A549 (cell line): ENCODE data around the gene PCNX4. TPM values are rescaled to one million over a fixed set of nuclear protein-coding genes. Genes with fewer than 3 reads are reported as not detected.

ENCODE experiments used
- ATAC-seq, 2 experiments: fragments of 200-7000 bp in 1 of 2; fragments of >200 bp in 1 of 2; cut with Nextera tagmentation in 1 of 2; cut with Tn5 transposase in 1 of 2; 3 replicates each; pipeline versions ENCODE4 v1.8.0 to v1.9.1; 2018 to 2020; ENCODE audit warnings: mild to moderate bottlenecking in 1 of 2, moderate library complexity in 1 of 2
- CTCF ChIA-PET: fragments of 300-600 bp; sonication (Branson Sonifier 250); formaldehyde crosslinking; extraction: SDS; loops from one replicate; lab custom pipeline; 2021; ENCODE audit warnings: antibody characterized with exemption, inconsistent platforms; lab: Yijun Ruan, JAX
- POLR2A ChIA-PET: fragments of 350-600 bp; formaldehyde crosslinking; extraction: SDS; loops from one replicate; lab custom pipeline; 2021; ENCODE audit warnings: antibody characterized with exemption, inconsistent platforms; lab: Yijun Ruan, JAX
- DNase-seq, 2 experiments: peaks; one replicate each; pipeline versions ENCODE4 v3.0.0 to v3.0.0-alpha.2; 2011 to 2016; ENCODE audit warnings: low read depth in 1 of 2, low spot score in 1 of 2
- FAIRE-seq: peaks from 2 replicates; lab custom pipeline; 2011; peaks lifted over from hg19 to GRCh38; lab: Jason Lieb, UNC
- H3K27ac ChIP-seq, 2 experiments: fragments of >200 bp; sonication (Bioruptor Twin); formaldehyde crosslinking; 3 replicates each; pipeline ENCODE4 v1.5.1; 2016 to 2017
- H3K4me1 ChIP-seq: fragments of >200 bp; sonication (Bioruptor Twin); formaldehyde crosslinking; 3 replicates; pipeline ENCODE4 v1.6.1; 2016
- H3K4me2 ChIP-seq: fragments of >200 bp; sonication (Bioruptor Twin); formaldehyde crosslinking; 3 replicates; pipeline ENCODE4 v1.6.1; 2016
- H3K4me3 ChIP-seq: fragments of >200 bp; sonication (Bioruptor Twin); formaldehyde crosslinking; 3 replicates; pipeline ENCODE4 v1.5.1; 2016
- H3K9me3 ChIP-seq: fragments of >200 bp; sonication (Bioruptor Twin); formaldehyde crosslinking; 3 replicates; pipeline ENCODE4 v1.6.1; 2016
- CBX2 ChIP-seq: fragments of 200-600 bp; sonication (generic); IDR thresholded peaks from 2 replicates; pipeline ENCODE4 v1.6.1; 2016; ENCODE audit warnings: low read depth, mild to moderate bottlenecking, borderline replicate concordance
- CBX8 ChIP-seq: fragments of 200-600 bp; sonication (generic); IDR thresholded peaks from 2 replicates; pipeline ENCODE4 v1.6.1; 2016
- CEBPB ChIP-seq, 2 experiments: fragments of >200 bp in 1 of 2; sonication (Bioruptor Twin) in 1 of 2; formaldehyde crosslinking in 1 of 2; IDR thresholded peaks; 2 replicates each; pipeline ENCODE4 v1.6.1; 2012 to 2016
- CHD4 ChIP-seq: fragments of 200-600 bp; sonication (generic); IDR thresholded peaks from 2 replicates; pipeline ENCODE4 v1.6.1; 2016; ENCODE audit warnings: antibody characterized with exemption, mild to moderate bottlenecking, borderline replicate concordance
- EP300 ChIP-seq, 2 experiments: fragments of >200 bp; sonication (Bioruptor Twin); formaldehyde crosslinking; IDR thresholded peaks; 2 replicates in 1 of 2; 3 replicates in 1 of 2; pipeline ENCODE4 v1.6.1; 2016 to 2017
- HDAC2 ChIP-seq: fragments of 200-600 bp; sonication (generic); IDR thresholded peaks from 2 replicates; pipeline ENCODE4 v1.6.1; 2016
- HOXB13 ChIP-seq: fragments of 250-450 bp; sonication (Bioruptor Pico); IDR thresholded peaks from 2 replicates; pipeline ENCODE4 v1.5.0; 2020; ENCODE audit warnings: low read depth, mild to moderate bottlenecking, moderate library complexity
- JUNB ChIP-seq: fragments of >200 bp; sonication (Bioruptor Twin); formaldehyde crosslinking; IDR thresholded peaks from 2 replicates; pipeline ENCODE4 v1.6.1; 2016
- KDM1A ChIP-seq: fragments of 200-600 bp; sonication (generic); IDR thresholded peaks from 2 replicates; pipeline ENCODE4 v1.6.1; 2016; ENCODE audit warnings: low read depth, mild to moderate bottlenecking
- KDM5A ChIP-seq: fragments of 200-600 bp; sonication (generic); IDR thresholded peaks from 2 replicates; pipeline ENCODE4 v1.6.1; 2016; ENCODE audit warnings: antibody characterized with exemption, mild to moderate bottlenecking
- MAFK ChIP-seq: fragments of 450-650 bp; IDR thresholded peaks from 2 replicates; pipeline ENCODE4 v1.6.1; 2014; ENCODE audit not compliant: partially characterized antibody
- MAZ ChIP-seq: fragments of 150-350 bp; IDR thresholded peaks from 2 replicates; pipeline ENCODE4 v1.6.1; 2014; ENCODE audit warnings: antibody characterized with exemption, low read depth, low read length, borderline replicate concordance
- MYC ChIP-seq: IDR thresholded peaks from 2 replicates; pipeline ENCODE4 v1.6.1; 2012; ENCODE audit warnings: mild to moderate bottlenecking, inconsistent platforms, low read length, improper control_type of control experiment, borderline replicate concordance
- NR3C1 ChIP-seq: fragments of >200 bp; sonication (Bioruptor Twin); formaldehyde crosslinking; IDR thresholded peaks from 3 replicates; pipeline ENCODE4 v1.6.1; 2017
- PHF8 ChIP-seq: fragments of 200-600 bp; sonication (generic); IDR thresholded peaks from 2 replicates; pipeline ENCODE4 v1.6.1; 2016; ENCODE audit warnings: low read depth, mild to moderate bottlenecking, antibody characterized with exemption, moderate library complexity, borderline replicate concordance
- POLR2A ChIP-seq: IDR thresholded peaks from 2 replicates; pipeline ENCODE4 v1.6.1; 2012; ENCODE audit warnings: mild to moderate bottlenecking, low read length
- RAD21 ChIP-seq, 2 experiments: fragments of >200 bp in 1 of 2; sonication (Bioruptor Twin) in 1 of 2; formaldehyde crosslinking in 1 of 2; IDR thresholded peaks in 1 of 2; conservative IDR thresholded peaks in 1 of 2; 2 replicates in 1 of 2; 3 replicates in 1 of 2; pipeline ENCODE4 v1.6.1; 2012 to 2018; ENCODE audit warnings: inconsistent platforms in 1 of 2
- RARB ChIP-seq: fragments of 250-450 bp; sonication (Bioruptor Pico); IDR thresholded peaks from 2 replicates; pipeline ENCODE4 v1.8.0; 2021; ENCODE audit warnings: mild to moderate bottlenecking, moderate library complexity
- RCOR1 ChIP-seq: fragments of 150-350 bp; IDR thresholded peaks from 2 replicates; pipeline ENCODE4 v1.6.1; 2014; ENCODE audit warnings: antibody characterized with exemption, low read length, low read depth
- SMC3 ChIP-seq: fragments of >200 bp; sonication (Bioruptor Twin); formaldehyde crosslinking; IDR thresholded peaks from 3 replicates; pipeline ENCODE4 v1.6.1; 2018; ENCODE audit warnings: inconsistent platforms
- SREBF2 ChIP-seq: fragments of 450-650 bp; IDR thresholded peaks from 2 replicates; pipeline ENCODE4 v1.6.1; 2014; ENCODE audit warnings: mild to moderate bottlenecking, moderate library complexity
- TP53 ChIP-seq: fragments of 250-450 bp; sonication (Bioruptor Pico); IDR thresholded peaks from 2 replicates; pipeline ENCODE4 v1.5.0; 2021; ENCODE audit warnings: mild to moderate bottlenecking, moderate library complexity
- ZC3H11A ChIP-seq: fragments of 450-650 bp; IDR thresholded peaks from 2 replicates; pipeline ENCODE4 v1.6.1; 2014; ENCODE audit warnings: antibody characterized with exemption, mild to moderate bottlenecking
- ZFP36 ChIP-seq: fragments of 450-650 bp; IDR thresholded peaks from 2 replicates; pipeline ENCODE4 v1.6.1; 2014; ENCODE audit warnings: borderline replicate concordance; ENCODE audit not compliant: partially characterized antibody
- WGBS: methylation state at CpG from one replicate; pipeline ENCODE4 v1.1.6; 2017; ENCODE audit errors: missing lambda C conversion rate; 5-methylcytosine and 5-hydroxymethylcytosine counted together
- polyA plus RNA-seq, 4 experiments: library from polyadenylated mRNA; depleted of rRNA in 3 of 4; stranded (reverse); fragments of >200 nt; fragmentation: RNase III in 1 of 4; extraction: RNeasy Plus Mini Kit Qiagen cat#74134 plus additional on column Dnase treatment in 1 of 4; gene quantifications; 2 replicates in 3 of 4; 3 replicates in 1 of 4; pipeline ENCODE4 v1.2.3, GENCODE V29; 2011 to 2017
- TF ChIP-seq, protein P1 (sequence below): IDR thresholded peaks from 2 replicates; pipeline ENCODE4 v1.6.1; 2012
- TF ChIP-seq, protein P2 (sequence below): fragments of 450-650 bp; IDR thresholded peaks from 2 replicates; pipeline ENCODE4 v1.6.1; 2014; ENCODE audit warnings: antibody characterized with exemption
- TF ChIP-seq, protein P3 (sequence below): IDR thresholded peaks from 2 replicates; pipeline ENCODE4 v1.6.1; 2012
- TF ChIP-seq, protein P4 (sequence below): fragments of 200-600 bp; sonication (generic); IDR thresholded peaks from 2 replicates; pipeline ENCODE4 v1.6.1; 2016; ENCODE audit warnings: antibody characterized with exemption, mild to moderate bottlenecking, moderate library complexity
- TF ChIP-seq, protein P5 (sequence below): IDR thresholded peaks from 2 replicates; pipeline ENCODE4 v1.6.1; 2012; ENCODE audit warnings: low read depth, borderline replicate concordance
- TF ChIP-seq, protein P6 (sequence below): fragments of >200 bp; sonication (Bioruptor Twin); formaldehyde crosslinking; IDR thresholded peaks from 2 replicates; pipeline ENCODE4 v1.6.1; 2016

Gene PCNX4
- polyA plus RNA-seq, 2 of the 4 experiments (the other 2 are of a cell fraction), result 24.2 to 51.0 TPM

DNA sequence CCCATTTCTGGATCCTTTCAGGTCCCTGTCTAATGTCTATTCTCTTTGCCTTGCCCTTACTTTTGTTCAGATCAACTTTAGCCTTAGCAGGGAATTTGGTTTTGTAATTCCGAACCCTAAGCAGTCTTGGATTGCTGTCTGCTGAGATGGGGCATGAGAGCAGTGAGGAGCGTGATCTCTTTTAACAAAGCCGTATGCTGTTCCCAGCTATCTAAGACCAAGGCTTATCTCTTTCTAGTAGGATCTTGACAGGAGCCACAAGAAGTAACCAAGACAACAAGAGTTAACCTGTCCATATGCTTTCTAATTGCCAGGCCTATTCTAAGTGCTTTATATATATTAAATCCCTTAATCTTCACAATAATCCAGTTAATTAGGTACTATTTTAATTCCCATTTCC, 78.0 kb downstream of the PCNX4 start:
- no peak for TF ChIP-seq CBX8
- no peak for TF ChIP-seq CHD4
- no peak for TF ChIP-seq HOXB13 (CRISPR knock-in tag)
- no peak for TF ChIP-seq ZC3H11A
- TF ChIP-seq MAFK, result no peak
- no peak for TF ChIP-seq KDM5A
- no peak for TF ChIP-seq MYC
- TF ChIP-seq SREBF2, result no peak
- TF ChIP-seq, protein P1, sequence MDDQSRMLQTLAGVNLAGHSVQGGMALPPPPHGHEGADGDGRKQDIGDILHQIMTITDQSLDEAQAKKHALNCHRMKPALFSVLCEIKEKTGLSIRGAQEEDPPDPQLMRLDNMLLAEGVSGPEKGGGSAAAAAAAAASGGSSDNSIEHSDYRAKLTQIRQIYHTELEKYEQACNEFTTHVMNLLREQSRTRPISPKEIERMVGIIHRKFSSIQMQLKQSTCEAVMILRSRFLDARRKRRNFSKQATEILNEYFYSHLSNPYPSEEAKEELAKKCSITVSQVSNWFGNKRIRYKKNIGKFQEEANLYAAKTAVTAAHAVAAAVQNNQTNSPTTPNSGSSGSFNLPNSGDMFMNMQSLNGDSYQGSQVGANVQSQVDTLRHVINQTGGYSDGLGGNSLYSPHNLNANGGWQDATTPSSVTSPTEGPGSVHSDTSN, result no peak
- TF ChIP-seq CEBPB (IDR thresholded peaks at IDR 0.05), result no peak
- TF ChIP-seq MAZ, result no peak
- TF ChIP-seq RARB (CRISPR knock-in tag), result no peak
- no peak for TF ChIP-seq POLR2A
- TF ChIP-seq KDM1A, result no peak
- TF ChIP-seq CBX2, result no peak
- DNase-seq (no peak), FAIRE-seq (no peak), ATAC-seq (no peak)
- Histone ChIP-seq H3K4me2 (no peak overlapping the region), H3K4me3 (no peak overlapping the region), H3K9me3 (no peaks in the 10 kb centered on the region), H3K27ac (no peak overlapping the region), H3K4me1 (0 out of 3 replicates have a peak, but pooled peaks cover 8% of the 10 kb centered on the region)
- ChIA-PET CTCF (interaction anchor here (1.2 to 1.9 kb wide), 4 partner anchors 13 to 205 kb away, joined by 3 to 6 read pairs (median 5); no protein-coding TSS in a partner anchor), POLR2A (no interaction called here)
- 85% methylated on average over 3 of the region's 3 CpGs for WGBS

DNA sequence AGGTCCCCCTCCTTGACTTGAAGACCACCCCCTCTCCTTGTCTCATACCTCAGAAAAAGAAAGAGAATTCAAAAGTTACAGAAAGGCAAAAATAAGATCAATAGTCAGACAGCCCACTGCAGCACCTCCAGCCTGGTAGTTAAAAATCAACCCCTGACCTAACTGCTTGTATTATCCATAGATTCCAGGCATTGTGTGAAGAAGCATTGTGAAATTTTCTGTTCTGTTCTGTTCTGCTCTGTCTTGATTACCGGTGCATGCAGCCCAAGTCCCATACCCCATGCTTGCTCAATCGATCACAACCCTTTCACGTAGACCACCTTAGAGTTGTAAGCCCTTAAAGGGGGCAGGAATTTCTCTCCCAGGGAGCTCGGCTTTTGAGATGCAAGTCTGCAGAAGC, 79.2 kb downstream of the PCNX4 start:
- WGBS, result 79% methylated on average over 4 of the region's 4 CpGs
- H3K4me2 ChIP-seq, result no peak overlapping the region
- DNase-seq, result no peak
- FAIRE-seq, result no peak
- H3K27ac ChIP-seq, result no peak overlapping the region
- H3K4me3 ChIP-seq, result no peak overlapping the region
- TF ChIP-seq NR3C1, result no peak
- TF ChIP-seq RCOR1, result no peak
- no peak for TF ChIP-seq MYC
- no peak for TF ChIP-seq CBX2
- TF ChIP-seq PHF8, result no peak
- TF ChIP-seq ZC3H11A, result no peak
- TF ChIP-seq TP53 (CRISPR knock-in tag), result no peak
- TF ChIP-seq, protein P2, sequence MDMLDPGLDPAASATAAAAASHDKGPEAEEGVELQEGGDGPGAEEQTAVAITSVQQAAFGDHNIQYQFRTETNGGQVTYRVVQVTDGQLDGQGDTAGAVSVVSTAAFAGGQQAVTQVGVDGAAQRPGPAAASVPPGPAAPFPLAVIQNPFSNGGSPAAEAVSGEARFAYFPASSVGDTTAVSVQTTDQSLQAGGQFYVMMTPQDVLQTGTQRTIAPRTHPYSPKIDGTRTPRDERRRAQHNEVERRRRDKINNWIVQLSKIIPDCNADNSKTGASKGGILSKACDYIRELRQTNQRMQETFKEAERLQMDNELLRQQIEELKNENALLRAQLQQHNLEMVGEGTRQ, result no peak
- no peak for TF ChIP-seq RAD21 (conservative IDR thresholded peaks at IDR 0.05 in 1 of 2, IDR thresholded peaks at IDR 0.05 in 1 of 2)
- TF ChIP-seq, protein P3, sequence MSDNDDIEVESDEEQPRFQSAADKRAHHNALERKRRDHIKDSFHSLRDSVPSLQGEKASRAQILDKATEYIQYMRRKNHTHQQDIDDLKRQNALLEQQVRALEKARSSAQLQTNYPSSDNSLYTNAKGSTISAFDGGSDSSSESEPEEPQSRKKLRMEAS, result no peak
- no peak for TF ChIP-seq EP300 (IDR thresholded peaks at IDR 0.05)
- TF ChIP-seq ZFP36, result no peak
- no peak for TF ChIP-seq SMC3
- TF ChIP-seq, protein P4, sequence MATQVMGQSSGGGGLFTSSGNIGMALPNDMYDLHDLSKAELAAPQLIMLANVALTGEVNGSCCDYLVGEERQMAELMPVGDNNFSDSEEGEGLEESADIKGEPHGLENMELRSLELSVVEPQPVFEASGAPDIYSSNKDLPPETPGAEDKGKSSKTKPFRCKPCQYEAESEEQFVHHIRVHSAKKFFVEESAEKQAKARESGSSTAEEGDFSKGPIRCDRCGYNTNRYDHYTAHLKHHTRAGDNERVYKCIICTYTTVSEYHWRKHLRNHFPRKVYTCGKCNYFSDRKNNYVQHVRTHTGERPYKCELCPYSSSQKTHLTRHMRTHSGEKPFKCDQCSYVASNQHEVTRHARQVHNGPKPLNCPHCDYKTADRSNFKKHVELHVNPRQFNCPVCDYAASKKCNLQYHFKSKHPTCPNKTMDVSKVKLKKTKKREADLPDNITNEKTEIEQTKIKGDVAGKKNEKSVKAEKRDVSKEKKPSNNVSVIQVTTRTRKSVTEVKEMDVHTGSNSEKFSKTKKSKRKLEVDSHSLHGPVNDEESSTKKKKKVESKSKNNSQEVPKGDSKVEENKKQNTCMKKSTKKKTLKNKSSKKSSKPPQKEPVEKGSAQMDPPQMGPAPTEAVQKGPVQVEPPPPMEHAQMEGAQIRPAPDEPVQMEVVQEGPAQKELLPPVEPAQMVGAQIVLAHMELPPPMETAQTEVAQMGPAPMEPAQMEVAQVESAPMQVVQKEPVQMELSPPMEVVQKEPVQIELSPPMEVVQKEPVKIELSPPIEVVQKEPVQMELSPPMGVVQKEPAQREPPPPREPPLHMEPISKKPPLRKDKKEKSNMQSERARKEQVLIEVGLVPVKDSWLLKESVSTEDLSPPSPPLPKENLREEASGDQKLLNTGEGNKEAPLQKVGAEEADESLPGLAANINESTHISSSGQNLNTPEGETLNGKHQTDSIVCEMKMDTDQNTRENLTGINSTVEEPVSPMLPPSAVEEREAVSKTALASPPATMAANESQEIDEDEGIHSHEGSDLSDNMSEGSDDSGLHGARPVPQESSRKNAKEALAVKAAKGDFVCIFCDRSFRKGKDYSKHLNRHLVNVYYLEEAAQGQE, result no peak
- TF ChIP-seq, protein P5, sequence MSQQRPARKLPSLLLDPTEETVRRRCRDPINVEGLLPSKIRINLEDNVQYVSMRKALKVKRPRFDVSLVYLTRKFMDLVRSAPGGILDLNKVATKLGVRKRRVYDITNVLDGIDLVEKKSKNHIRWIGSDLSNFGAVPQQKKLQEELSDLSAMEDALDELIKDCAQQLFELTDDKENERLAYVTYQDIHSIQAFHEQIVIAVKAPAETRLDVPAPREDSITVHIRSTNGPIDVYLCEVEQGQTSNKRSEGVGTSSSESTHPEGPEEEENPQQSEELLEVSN, result no peak
- TF ChIP-seq, protein P6, sequence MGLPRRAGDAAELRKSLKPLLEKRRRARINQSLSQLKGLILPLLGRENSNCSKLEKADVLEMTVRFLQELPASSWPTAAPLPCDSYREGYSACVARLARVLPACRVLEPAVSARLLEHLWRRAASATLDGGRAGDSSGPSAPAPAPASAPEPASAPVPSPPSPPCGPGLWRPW, result no peak
- no peak for TF ChIP-seq JUNB
- no peak for TF ChIP-seq HDAC2
- POLR2A ChIA-PET, result no interaction called here
- ATAC-seq, result no peak
- 0 out of 3 replicates have a peak, but pooled peaks cover 2% of the 10 kb centered on the region for H3K4me1 ChIP-seq
- CTCF ChIA-PET, result interaction anchor here (0.9 to 1.9 kb wide), 3 partner anchors 12 to 206 kb away, joined by 5 to 6 read pairs (median 6); no protein-coding TSS in a partner anchor
- H3K9me3 ChIP-seq, result no peaks in the 10 kb centered on the region
